ENCODE data around the gene ID2.

ID2 gene

GRCh38 chr2:8732601-8733000 lies 50.7 kb downstream of the ID2 start:
- DNase-seq (ENCODE audit: low read depth in 2 of 2) = no peak
